Measurements from ENCODE around the gene DCP1A.
"Not testable (repeated sequence)": the region's sequence is repeated elsewhere in the genome, so short reads cannot be mapped to it uniquely, and the experiment has no call there.

The DCP1A gene

DNA sequence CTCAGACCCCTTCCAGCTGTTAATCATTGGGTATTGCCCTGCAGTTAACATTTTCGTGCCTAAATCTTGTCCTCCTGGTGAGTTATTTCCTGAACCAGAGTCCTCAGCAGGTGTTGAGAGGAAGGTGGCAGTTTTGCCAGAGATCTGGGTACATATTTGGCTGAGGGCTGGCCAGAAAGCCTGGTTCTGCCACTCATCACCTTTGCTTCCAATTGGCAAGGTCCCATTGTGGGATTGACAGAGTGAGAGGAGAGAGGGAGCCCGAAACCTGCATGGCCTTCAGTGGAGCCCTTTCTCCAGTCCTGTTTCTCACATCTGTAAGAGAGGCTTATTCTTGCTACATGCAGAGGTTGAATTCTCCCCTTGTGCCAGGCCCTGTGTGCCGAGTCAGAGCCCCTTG lies 82.6 kb downstream of the DCP1A start:
- DNase-seq (ENCODE audit: low spot score), result no peak

- no peak for DNase-seq (ENCODE audit: low spot score)
Measured at GRCh38 chr3:53263907-53264306, 83.4 kb downstream of the DCP1A start.

DNA sequence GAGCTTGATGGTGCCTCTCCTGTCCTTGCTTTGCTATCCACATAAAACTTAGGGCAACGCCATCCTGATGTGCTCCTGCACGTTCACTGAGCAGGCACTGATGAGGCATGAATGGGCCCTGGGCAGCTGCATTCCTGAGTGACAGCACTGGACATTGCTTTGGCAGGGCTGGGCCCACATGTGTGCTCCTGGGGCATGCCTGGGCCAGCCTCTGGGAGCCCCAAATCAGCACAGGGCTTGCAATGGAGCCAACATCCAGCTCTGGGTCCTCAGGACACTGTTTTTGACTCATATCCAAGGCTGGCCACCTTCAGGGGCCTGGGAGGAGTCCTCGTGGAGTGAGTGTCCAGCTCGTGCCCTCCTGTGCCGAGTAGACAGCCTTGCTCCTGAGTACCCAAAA lies 85.6 kb downstream of the DCP1A start:
- DNase-seq (ENCODE audit: low spot score), result no peak

GRCh38 chr3:53260286-53260785 lies 87.0 kb downstream of the DCP1A start:
- DNase-seq (ENCODE audit: low spot score), result no peak

DNA sequence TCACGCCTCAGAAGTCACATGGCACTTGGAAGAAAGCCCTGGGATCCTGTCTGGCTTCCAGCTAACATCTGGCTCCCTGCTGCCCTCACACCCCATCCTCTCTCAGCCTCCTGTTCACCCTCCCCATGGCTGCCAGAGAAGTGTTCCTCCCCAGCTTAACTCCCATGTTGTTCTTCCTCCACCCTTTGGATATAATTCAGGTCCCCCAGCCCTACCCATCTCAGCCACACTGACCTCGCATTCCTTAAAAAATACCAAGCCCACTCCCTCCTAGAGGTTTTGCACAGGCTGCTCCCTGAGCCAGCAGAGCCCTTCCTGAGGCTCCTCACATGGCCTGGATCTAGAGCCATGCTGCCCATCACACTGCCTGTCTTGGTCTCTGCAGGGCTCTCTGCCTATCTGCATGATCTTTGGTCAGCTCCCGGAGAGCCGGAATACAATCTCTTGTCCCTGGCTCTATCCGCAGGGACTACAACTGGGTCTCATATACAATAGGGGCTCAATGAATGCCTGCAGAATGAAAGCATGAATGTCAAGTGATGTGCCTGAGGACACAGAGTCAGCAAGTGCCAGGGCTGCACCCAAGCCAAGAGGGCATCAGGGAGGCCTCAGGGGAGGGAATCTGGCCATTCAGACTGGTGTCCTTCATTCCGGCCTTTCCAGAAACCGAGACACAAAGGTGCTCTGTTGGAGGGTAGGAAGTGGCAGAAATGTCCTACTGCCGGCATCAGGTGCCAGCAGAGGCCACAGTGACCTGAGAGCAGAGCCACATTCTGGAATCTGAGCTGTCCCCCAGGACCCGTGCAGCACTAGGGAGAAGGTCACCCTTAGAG lies 87.7 kb downstream of the DCP1A start:
- DNase-seq (ENCODE audit: low spot score), result no peak

DNA sequence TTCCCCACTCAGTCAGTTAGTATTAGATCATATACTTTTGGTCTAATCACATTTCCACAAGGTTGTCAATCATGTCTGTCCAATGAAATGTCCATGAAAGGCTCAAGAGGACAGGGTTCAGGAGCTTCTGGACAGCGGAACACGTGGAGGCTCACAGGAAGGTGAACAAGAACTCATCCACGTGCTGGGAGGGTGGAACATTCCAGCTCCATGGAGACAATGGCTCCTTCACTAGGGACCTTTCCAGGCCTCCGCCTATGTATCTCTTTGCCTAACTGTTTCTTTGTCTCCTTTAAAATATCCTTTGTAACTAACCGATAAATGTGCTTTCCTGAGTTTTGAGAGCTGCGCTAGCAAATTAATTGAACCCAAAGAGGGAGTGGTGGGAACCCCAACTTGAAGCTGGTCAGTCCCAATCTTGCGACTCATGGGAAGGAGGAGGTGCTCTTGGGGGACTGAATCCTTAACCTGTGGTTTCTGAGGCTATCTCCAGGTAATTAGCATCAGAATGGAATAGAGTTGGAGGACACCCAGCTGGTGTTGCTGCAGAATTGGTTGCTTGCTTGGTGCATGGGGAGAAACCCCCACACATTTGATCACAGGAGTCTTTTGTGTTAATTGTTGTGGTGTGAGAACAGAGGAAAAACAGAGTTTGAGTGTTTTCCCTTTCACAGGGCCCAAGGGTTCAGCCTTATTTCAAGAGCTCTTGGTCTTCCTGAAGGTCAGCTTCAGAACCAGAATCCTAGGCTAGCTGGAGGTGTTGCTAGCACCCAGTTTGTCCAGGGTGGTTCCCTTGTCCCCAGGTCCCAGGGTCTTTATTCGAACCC lies 88.5 kb downstream of the DCP1A start:
- peak; percentile 54 for DNase-seq (ENCODE audit: low spot score)

- DNase-seq (ENCODE audit: low spot score), result no peak
Measured at GRCh38 chr3:53257465-53257864, 89.9 kb downstream of the DCP1A start.

- no peak for DNase-seq (ENCODE audit: low spot score)
Measured at GRCh38 chr3:53256704-53257055, 90.7 kb downstream of the DCP1A start.

DNA sequence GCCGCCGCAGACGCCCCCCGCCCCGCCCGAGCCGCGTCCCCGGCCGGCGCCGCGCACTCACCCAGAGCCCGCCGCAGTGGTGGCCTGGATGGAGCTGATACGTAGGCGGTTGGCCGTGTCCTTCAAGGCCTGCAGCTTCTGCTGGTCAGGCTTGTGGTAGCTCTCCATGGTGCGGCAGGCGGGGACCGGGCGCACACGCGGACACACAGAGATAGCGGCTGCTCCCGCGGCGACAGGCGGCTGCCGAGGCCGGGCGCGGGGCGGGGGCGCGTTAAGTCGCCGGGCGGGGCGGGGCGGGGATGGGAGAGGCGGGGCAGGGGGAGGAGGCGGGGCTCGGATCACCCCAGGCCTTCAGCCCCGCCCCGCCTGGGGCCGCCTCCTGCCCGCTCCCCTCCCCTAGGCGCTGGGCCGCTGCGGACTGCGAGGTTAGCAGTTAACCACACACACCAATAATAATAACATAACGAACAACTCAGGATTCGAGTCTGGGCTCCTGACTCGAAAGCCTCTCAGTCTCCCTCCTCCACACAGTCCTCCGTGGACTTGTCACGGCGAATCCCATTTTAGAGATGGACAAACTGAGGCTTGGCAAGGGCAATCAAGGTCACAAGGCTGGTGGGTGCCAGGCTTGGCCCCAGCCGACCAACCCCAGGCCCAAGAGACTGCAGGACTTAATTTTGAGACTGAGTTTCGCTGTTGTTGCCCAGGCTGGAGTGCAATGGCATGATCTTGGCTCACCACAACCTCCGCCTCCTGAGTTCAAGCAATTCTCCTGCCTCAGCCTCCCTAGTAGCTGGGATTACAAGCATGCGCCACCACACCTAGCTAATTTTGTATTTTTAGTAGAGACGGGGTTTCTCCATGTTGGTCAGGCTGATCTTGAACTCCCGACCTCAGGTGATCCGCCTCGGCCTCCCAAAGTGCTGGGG lies 91.3 kb downstream of the DCP1A start, which contains the start of gene TKT:
TSS of gene TKT (minus strand) at position 248 of the 929 bp plus-strand sequence. CDS start at position 168, 80 bp downstream.
- peak; percentile 97 for DNase-seq (ENCODE audit: low spot score)

DNA sequence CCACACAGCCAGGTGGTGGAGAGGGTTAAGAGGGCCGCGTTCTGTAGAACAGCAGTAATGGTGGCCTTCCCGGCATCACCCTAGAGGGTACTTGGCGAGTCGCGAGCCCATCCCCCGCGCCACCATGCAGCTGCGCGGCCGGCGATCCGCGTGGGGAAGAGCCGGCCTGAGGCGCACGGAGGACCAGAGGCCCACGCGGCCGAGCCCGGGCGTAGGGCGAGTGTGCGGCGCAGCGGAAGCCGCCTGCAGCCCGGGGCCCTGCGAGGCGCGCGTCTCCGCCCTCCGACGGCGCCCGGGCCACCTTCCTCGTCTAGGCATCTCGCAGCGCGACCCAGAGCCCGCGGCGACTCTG lies 91.9 kb downstream of the DCP1A start:
- DNase-seq (ENCODE audit: low spot score), result no peak

- DNase-seq (ENCODE audit: low spot score), result peak; percentile 82
Measured at GRCh38 chr3:53254509-53255422, 92.6 kb downstream of the DCP1A start.

- no peak for DNase-seq (ENCODE audit: low spot score)
Measured at GRCh38 chr3:53253707-53254508, 93.4 kb downstream of the DCP1A start.

- DNase-seq (ENCODE audit: low spot score), result not testable (repeated sequence)
Measured at GRCh38 chr3:53252947-53253322, 94.4 kb downstream of the DCP1A start.

- DNase-seq (ENCODE audit: low spot score), result no peak
Measured at GRCh38 chr3:53252096-53252946, 95.0 kb downstream of the DCP1A start.

DNA sequence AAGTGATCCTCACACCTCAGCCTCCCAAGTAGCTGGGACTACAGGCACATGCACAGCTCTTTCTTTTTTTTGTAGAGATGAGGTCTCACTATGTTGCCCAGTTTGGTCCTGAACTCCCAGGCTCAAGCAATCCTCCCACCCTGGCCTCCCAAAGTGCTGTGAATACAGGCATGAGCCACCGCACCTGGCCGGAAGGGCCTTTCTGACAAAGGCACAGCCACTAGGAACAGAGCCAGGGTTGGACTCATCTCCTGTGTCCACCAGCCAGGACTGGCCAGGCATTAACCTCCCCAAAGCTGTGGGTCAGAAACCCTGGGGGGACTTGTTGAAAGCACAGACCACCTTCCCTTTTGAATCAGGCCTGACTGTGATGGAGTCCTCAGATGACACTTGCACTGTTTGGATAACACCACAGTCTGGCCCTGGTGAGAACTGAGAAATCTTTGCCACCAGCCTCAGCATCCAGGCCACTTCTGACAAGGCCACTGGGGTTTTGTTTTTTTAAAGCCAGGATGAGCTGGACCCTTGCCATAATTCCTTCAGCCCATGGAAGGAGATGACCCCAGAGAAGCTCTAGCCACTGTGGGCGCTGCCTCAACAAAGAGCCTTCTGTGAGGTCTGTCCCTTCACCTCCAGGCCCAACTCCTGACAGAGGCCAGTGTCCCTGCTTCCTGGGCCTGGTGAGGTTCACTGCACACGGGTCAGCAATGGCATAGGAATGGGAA lies 96.3 kb downstream of the DCP1A start:
- peak; percentile 68 for DNase-seq (ENCODE audit: low spot score)

GRCh38 chr3:53250453-53250852 lies 96.9 kb downstream of the DCP1A start:
- DNase-seq (ENCODE audit: low spot score), result no peak

- no peak for DNase-seq (ENCODE audit: low spot score)
Measured at GRCh38 chr3:53248161-53248560, 99.2 kb downstream of the DCP1A start.

- no peak for DNase-seq (ENCODE audit: low spot score)
Measured at GRCh38 chr3:53247619-53248018, 99.7 kb downstream of the DCP1A start.

Data from COLO829 (cell line).